Cardiac muscle cell (in vitro differentiated cells and primary cell): ENCODE measurements around the gene DUSP16. TPM values are rescaled to one million over a fixed set of nuclear protein-coding genes. Genes with fewer than 3 reads are reported as not detected.
"Not testable (repeated sequence)": the region's sequence is repeated elsewhere in the genome, so short reads cannot be mapped to it uniquely, and the experiment has no call there.

Source experiments
- DNase-seq, 2 donors: peaks; one replicate each; pipeline versions ENCODE4 v3.0.0 to v3.0.0-alpha.2; 2010 to 2017; ENCODE audit warnings: low read depth in 1 of 2, low spot score in 1 of 2
- H3K27ac ChIP-seq: fragments of 200-600 bp; sonication (generic); 2 replicates; pipeline ENCODE4 v1.5.1; 2016
- H3K27me3 ChIP-seq: fragments of 200-600 bp; sonication (generic); 2 replicates; pipeline ENCODE4 v1.6.0; 2016; ENCODE audit warnings: control low read depth
- H3K36me3 ChIP-seq: fragments of 200-600 bp; sonication (generic); 2 replicates; pipeline ENCODE4 v1.5.1; 2016; ENCODE audit warnings: control low read depth
- H3K4me1 ChIP-seq: fragments of 200-600 bp; sonication (generic); 2 replicates; pipeline ENCODE4 v1.8.1; 2017; ENCODE audit warnings: low read depth, mild to moderate bottlenecking, mixed run types
- H3K4me3 ChIP-seq: fragments of 200-600 bp; sonication (generic); 2 replicates; pipeline ENCODE4 v1.5.1; 2016; ENCODE audit warnings: mild to moderate bottlenecking
- H3K9me3 ChIP-seq: fragments of 200-600 bp; sonication (generic); 2 replicates; pipeline ENCODE4 v1.5.1; 2017; ENCODE audit warnings: low read depth, mild to moderate bottlenecking, control low read depth
- polyA plus RNA-seq: library from polyadenylated mRNA; unstranded; fragments of >200 nt; fragmentation: Nextera tagmentation; extraction: Ambion mirVana; gene quantifications from 2 replicates; pipeline ENCODE4 v1.2.1, GENCODE V29; 2016
- total RNA-seq: library from RNA; depleted of rRNA; stranded (reverse); fragments of >200 nt; gene quantifications from 2 replicates; pipeline ENCODE4 v1.2.3, GENCODE V29; 2016
- TF ChIP-seq, protein P1 (sequence below): IDR thresholded peaks from 2 replicates; pipeline ENCODE4 v1.5.1; 2012; ENCODE audit warnings: low read depth, mild to moderate bottlenecking, low read length

DUSP16 gene
- total and polyA plus RNA-seq, 2 experiments from 2014 or later = 5.9 to 28.1 TPM

DNA sequence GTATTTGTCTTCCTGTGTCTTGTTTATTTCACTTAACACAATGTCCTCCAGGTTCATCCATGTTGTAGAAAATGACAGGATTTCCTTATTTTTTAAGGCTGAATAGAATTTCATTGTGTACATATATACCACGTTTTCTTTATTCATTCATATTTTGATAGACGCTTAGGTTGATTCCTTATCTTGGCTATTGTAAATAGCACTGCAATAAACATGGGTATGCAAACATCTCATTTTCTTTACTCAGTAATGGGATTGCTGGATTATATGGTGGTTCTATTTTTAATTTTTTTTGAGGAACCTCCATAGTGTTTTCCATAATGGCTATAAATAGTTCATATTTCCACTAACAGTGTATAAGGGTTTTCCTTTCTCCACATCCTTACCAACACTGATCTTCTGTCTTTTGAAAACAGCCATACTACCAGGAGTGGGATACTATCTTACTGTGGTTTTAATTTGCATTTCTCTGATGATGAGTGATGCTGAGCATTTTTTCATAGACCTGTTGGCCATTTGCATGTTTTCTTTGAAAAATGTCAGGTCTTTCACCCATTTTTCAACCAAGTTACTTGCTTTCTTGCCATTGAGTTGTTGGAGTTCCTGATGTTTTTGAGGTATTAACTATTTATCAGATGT lies 32.8 kb downstream of the DUSP16 start:
- Histone ChIP-seq H3K36me3 (no peaks in the 10 kb centered on the region), H3K4me1 (peaks cover 53% of the 10 kb centered on the region), H3K27ac (no peak overlapping the region), H3K9me3 (no peaks in the 10 kb centered on the region), H3K27me3 (no peaks in the 10 kb centered on the region), H3K4me3 (no peak overlapping the region)
- DNase-seq = no peak
- TF ChIP-seq, protein P1, sequence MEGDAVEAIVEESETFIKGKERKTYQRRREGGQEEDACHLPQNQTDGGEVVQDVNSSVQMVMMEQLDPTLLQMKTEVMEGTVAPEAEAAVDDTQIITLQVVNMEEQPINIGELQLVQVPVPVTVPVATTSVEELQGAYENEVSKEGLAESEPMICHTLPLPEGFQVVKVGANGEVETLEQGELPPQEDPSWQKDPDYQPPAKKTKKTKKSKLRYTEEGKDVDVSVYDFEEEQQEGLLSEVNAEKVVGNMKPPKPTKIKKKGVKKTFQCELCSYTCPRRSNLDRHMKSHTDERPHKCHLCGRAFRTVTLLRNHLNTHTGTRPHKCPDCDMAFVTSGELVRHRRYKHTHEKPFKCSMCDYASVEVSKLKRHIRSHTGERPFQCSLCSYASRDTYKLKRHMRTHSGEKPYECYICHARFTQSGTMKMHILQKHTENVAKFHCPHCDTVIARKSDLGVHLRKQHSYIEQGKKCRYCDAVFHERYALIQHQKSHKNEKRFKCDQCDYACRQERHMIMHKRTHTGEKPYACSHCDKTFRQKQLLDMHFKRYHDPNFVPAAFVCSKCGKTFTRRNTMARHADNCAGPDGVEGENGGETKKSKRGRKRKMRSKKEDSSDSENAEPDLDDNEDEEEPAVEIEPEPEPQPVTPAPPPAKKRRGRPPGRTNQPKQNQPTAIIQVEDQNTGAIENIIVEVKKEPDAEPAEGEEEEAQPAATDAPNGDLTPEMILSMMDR = no peak

DNA sequence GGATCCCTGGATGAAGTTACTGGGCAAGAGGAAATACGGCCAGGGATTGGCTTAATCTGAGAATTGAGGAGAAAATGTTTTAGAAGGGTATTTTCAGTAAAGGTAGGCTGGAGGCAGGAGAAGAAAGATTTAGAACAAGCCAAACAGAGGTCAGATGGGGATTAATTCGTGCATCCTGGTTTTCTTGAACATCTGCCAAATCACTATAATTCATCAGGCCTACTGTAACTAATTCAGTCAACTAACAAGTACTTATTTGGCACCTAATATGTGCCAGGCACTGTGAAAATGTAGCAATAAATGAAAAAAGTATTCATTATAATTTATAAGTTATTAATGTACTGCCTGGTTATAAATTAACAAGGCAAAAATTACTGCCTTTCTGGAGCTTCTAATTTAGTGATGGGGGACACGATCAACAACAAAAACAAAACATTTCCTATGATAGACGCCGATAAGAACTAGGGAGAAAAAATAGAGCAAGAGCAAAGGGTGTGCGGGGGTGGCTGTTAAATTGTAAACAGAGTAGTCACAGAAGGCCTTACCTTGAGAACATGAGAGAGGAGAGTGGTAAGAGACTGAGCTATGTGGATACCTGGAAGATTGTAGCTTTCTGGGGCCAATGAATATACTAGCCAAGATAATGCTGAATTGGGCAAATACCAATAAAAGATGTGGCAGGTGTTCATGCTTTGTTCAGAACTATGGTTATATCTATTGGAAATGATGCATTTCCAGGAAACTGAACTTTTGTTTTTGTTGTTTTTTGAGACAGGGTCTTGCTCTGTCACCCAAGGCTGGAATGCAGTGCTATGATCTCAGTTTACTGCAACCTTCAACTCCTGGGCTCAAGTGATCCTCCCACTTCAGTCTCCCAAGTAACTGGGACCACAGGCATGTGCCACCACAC lies 34.0 kb downstream of the DUSP16 start:
- Histone ChIP-seq H3K36me3 (no peaks in the 10 kb centered on the region), H3K27me3 (no peaks in the 10 kb centered on the region), H3K4me1 (peaks cover 41% of the 10 kb centered on the region), H3K4me3 (no peak overlapping the region), H3K9me3 (no peaks in the 10 kb centered on the region), H3K27ac (peak overlapping the region; percentile 84)
- no peak for DNase-seq
- TF ChIP-seq, protein P1 = no peak

DNA sequence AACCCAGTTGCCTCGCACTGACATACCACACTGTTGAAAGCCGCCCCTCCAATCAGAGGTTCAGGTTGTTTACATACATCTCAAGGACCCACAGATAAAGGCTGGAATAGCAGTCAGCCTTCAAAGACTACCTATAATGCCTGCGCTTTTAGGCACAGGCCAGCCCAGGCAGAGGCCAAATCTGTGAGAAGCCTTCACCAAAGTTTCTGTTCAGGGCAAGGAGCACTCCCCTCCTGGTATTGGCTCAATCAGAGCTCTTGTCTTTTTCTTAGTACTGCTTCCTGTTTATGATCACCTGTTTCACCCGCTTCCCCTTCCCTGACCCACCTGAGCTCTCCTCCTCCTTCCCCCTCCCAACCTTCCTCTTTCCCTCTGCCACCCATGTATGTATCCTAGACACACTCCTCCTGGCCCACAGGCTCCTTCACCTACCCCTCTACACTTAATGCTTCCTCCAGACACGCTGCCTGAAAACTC lies 34.8 kb downstream of the DUSP16 start:
- Histone ChIP-seq H3K4me1 (peaks cover 33% of the 10 kb centered on the region), H3K27me3 (no peaks in the 10 kb centered on the region), H3K36me3 (no peaks in the 10 kb centered on the region), H3K9me3 (no peaks in the 10 kb centered on the region), H3K27ac (peak overlapping the region; percentile 84), H3K4me3 (no peak overlapping the region)
- TF ChIP-seq, protein P1 = no peak
- peak in 1 of 2 donors; percentile 57 for DNase-seq

DNA sequence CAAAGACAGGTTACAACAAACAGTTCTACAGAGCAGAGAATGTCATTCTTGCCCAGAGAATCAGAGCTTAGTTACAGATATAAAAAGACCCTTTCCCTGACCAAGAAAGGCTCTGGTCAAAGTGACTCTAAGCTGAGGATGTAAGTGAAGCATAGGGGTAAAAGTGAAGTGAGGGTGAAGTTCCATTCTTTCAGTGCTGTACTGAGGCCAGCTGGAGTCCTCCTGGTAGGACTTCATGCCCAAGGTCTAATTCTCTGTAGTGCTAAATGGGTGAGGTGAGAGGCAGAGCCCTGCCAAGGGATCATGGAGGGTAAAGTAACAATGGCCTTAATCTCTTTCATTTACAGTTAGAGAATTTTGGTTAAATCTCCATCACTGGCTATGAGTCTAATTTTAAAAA lies 38.5 kb downstream of the DUSP16 start:
- peaks cover 31% of the 10 kb centered on the region for H3K4me1 ChIP-seq
- H3K4me3 ChIP-seq = no peak overlapping the region
- no peaks in the 10 kb centered on the region for H3K36me3 ChIP-seq
- no peaks in the 10 kb centered on the region for H3K27me3 ChIP-seq
- DNase-seq = no peak
- H3K27ac ChIP-seq = no peak overlapping the region
- TF ChIP-seq, protein P1 = no peak
- H3K9me3 ChIP-seq = no peaks in the 10 kb centered on the region

DNA sequence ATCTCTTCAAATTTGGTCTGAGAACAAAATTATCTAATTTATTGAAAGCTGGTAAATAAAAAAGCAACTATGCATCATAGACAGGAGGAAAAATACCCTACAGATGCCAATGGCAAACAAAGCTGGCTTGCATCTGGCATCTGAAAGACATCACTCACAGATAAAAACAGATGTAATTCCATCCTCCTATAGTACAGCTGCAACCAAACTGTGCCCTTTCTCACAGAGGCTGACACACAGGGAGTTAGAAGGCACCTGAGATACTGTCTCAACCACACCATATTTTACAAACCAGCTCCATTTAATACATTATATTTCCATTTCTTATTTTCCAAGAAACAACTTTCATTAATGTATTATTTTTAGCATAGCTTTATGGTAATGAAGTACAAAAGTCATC lies 39.4 kb downstream of the DUSP16 start:
- Histone ChIP-seq H3K27ac (no peak overlapping the region), H3K9me3 (no peaks in the 10 kb centered on the region), H3K4me1 (peaks cover 36% of the 10 kb centered on the region), H3K4me3 (no peak overlapping the region), H3K36me3 (no peaks in the 10 kb centered on the region), H3K27me3 (no peaks in the 10 kb centered on the region)
- TF ChIP-seq, protein P1 = no peak
- DNase-seq = no peak

DNA sequence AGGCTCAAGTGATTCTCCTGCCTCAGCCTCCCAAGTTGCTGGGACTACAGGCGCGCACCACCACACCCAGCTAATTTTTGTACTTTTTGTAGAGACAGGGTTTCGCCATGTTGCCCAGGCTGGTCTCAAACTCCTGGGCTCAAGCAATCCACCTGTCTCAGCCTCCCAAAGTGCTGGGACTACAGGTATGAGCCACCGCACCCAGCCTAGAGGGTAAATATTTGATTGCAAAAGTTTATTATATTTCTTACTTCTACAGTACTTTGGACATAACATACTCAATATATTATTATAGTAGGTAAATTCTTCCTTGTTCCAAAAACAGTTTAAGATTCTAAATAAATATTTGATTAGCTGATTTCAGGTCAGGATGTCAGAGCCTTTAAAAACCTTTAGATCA lies 40.0 kb downstream of the DUSP16 start:
- not testable (repeated sequence) for H3K4me3 ChIP-seq, DNase-seq, H3K36me3 ChIP-seq, H3K27me3 ChIP-seq, H3K9me3 ChIP-seq, H3K27ac ChIP-seq
- H3K4me1 ChIP-seq = peaks cover 31% of the 10 kb centered on the region
